Stimulated activated effector memory CD8-positive, alpha-beta T cell treated with anti-CD3 and anti-CD28 coated beads, Interleukin-12 subunit alpha, Interleukin-12 subunit beta, amount 100 ng/mL, for 72 hours (primary cell): ENCODE measurements around the gene PITX2.

Experiments
- ATAC-seq: fragments of 150-1000 bp; cut with Tn5 transposase; 2 replicates; pipeline ENCODE4 v1.10.0; 2021
- DNase-seq, 2 donors: peaks; one replicate each; pipeline ENCODE4 v3.0.0; 2021 to 2022; ENCODE audit warnings: low spot score in 2 of 2
- H3K27ac Mint-ChIP-seq: one replicate; pipeline ENCODE4 v1.8.0; 2022; ENCODE audit warnings: mild to moderate bottlenecking, mixed read lengths
- H3K36me3 Mint-ChIP-seq: one replicate; pipeline ENCODE4 v1.8.0; 2022; ENCODE audit warnings: mild to moderate bottlenecking, mixed read lengths
- H3K4me1 Mint-ChIP-seq: one replicate; pipeline ENCODE4 v1.8.0; 2022; ENCODE audit warnings: mixed read lengths
- H3K4me3 Mint-ChIP-seq: one replicate; pipeline ENCODE4 v1.8.0; 2022; ENCODE audit warnings: mild to moderate bottlenecking, mixed read lengths
- H3K9me3 Mint-ChIP-seq: one replicate; pipeline ENCODE4 v1.8.0; 2022; ENCODE audit warnings: mixed read lengths

The PITX2 gene

GRCh38 chr4:110622841-110623717, at the start of gene PITX2:
Gene PITX2 (minus strand): TSS chr4:110623077. CDS start chr4:110622460, 617 bp downstream.
- peak; percentile 87 for ATAC-seq
- Mint-ChIP-seq H3K4me3 (peak within 1 kb of the TSS; percentile 58), H3K27ac (no peak within 1 kb of the TSS), H3K9me3 (no peaks in the 10 kb centered on the region), H3K4me1 (peaks cover 40% of the 10 kb centered on the region), H3K36me3 (no peaks in the 10 kb centered on the region)
- DNase-seq = no peak

- Mint-ChIP-seq H3K4me3 (no peak overlapping the region), H3K27ac (no peak overlapping the region), H3K4me1 (no peaks in the 10 kb centered on the region), H3K36me3 (no peaks in the 10 kb centered on the region), H3K9me3 (peaks cover 3% of the 10 kb centered on the region)
- DNase-seq = no peak
- no peak for ATAC-seq
Measured at GRCh38 chr4:110671679-110672078, 48.8 kb upstream of the PITX2 start.

- Mint-ChIP-seq H3K9me3 (peaks cover 3% of the 10 kb centered on the region), H3K27ac (no peak overlapping the region), H3K4me1 (no peaks in the 10 kb centered on the region), H3K4me3 (no peak overlapping the region), H3K36me3 (no peaks in the 10 kb centered on the region)
- DNase-seq = no peak
- no peak for ATAC-seq
Measured at GRCh38 chr4:110669663-110670062, 46.8 kb upstream of the PITX2 start.

- no peak for ATAC-seq
- Mint-ChIP-seq H3K27ac (no peak overlapping the region), H3K4me1 (no peaks in the 10 kb centered on the region)
Measured at GRCh38 chr4:110668463-110669235, 45.8 kb upstream of the PITX2 start.

GRCh38 chr4:110667670-110668069, 44.8 kb upstream of the PITX2 start:
- Mint-ChIP-seq H3K4me3 (no peak overlapping the region), H3K9me3 (peaks cover 8% of the 10 kb centered on the region), H3K36me3 (no peaks in the 10 kb centered on the region), H3K27ac (no peak overlapping the region), H3K4me1 (no peaks in the 10 kb centered on the region)
- no peak for DNase-seq
- ATAC-seq = no peak

More at GRCh38 chr4:110668463-110669235, 45.8 kb upstream of the PITX2 start:
- no peak for DNase-seq
- Mint-ChIP-seq H3K9me3 (peaks cover 8% of the 10 kb centered on the region), H3K36me3 (no peaks in the 10 kb centered on the region), H3K4me3 (no peak overlapping the region)

GRCh38 chr4:110666030-110666429, 43.2 kb upstream of the PITX2 start:
- ATAC-seq = no peak
- no peaks in the 10 kb centered on the region for H3K36me3 Mint-ChIP-seq
- H3K4me3 Mint-ChIP-seq = no peak overlapping the region
- no peak overlapping the region for H3K27ac Mint-ChIP-seq
- peaks cover 5% of the 10 kb centered on the region for H3K9me3 Mint-ChIP-seq
- no peaks in the 10 kb centered on the region for H3K4me1 Mint-ChIP-seq
- no peak for DNase-seq

- ATAC-seq (no peak), DNase-seq (no peak)
- H3K4me1 Mint-ChIP-seq = no peaks in the 10 kb centered on the region
- H3K27ac Mint-ChIP-seq = no peak overlapping the region
- H3K4me3 Mint-ChIP-seq = no peak overlapping the region
- H3K9me3 Mint-ChIP-seq = peaks cover 5% of the 10 kb centered on the region
- no peaks in the 10 kb centered on the region for H3K36me3 Mint-ChIP-seq
Measured at GRCh38 chr4:110663738-110664444, 41.0 kb upstream of the PITX2 start.

GRCh38 chr4:110663206-110663605, 40.3 kb upstream of the PITX2 start:
- H3K9me3 Mint-ChIP-seq = peaks cover 5% of the 10 kb centered on the region
- ATAC-seq (no peak), DNase-seq (no peak)
- H3K4me3 Mint-ChIP-seq = no peak overlapping the region
- no peaks in the 10 kb centered on the region for H3K36me3 Mint-ChIP-seq
- no peak overlapping the region for H3K27ac Mint-ChIP-seq
- no peaks in the 10 kb centered on the region for H3K4me1 Mint-ChIP-seq

- no peak overlapping the region for H3K4me3 Mint-ChIP-seq
- no peaks in the 10 kb centered on the region for H3K4me1 Mint-ChIP-seq
- no peak overlapping the region for H3K27ac Mint-ChIP-seq
- ATAC-seq (no peak), DNase-seq (no peak)
- peaks cover 5% of the 10 kb centered on the region for H3K9me3 Mint-ChIP-seq
- no peaks in the 10 kb centered on the region for H3K36me3 Mint-ChIP-seq
Measured at GRCh38 chr4:110660755-110661154, 37.9 kb upstream of the PITX2 start.

GRCh38 chr4:110654254-110654635, 31.4 kb upstream of the PITX2 start:
- Mint-ChIP-seq H3K27ac (no peak overlapping the region), H3K4me3 (no peak overlapping the region), H3K36me3 (no peaks in the 10 kb centered on the region), H3K4me1 (no peaks in the 10 kb centered on the region), H3K9me3 (no peaks in the 10 kb centered on the region)
- ATAC-seq (no peak), DNase-seq (no peak)

GRCh38 chr4:110653321-110654253, 30.7 kb upstream of the PITX2 start:
- Mint-ChIP-seq H3K4me1 (no peaks in the 10 kb centered on the region), H3K4me3 (no peak overlapping the region), H3K36me3 (no peaks in the 10 kb centered on the region), H3K9me3 (no peaks in the 10 kb centered on the region), H3K27ac (no peak overlapping the region)
- no peak for DNase-seq
- no peak for ATAC-seq

- ATAC-seq (no peak), DNase-seq (no peak)
- no peak overlapping the region for H3K27ac Mint-ChIP-seq
- H3K36me3 Mint-ChIP-seq = no peaks in the 10 kb centered on the region
- no peaks in the 10 kb centered on the region for H3K4me1 Mint-ChIP-seq
- no peaks in the 10 kb centered on the region for H3K9me3 Mint-ChIP-seq
- H3K4me3 Mint-ChIP-seq = no peak overlapping the region
Measured at GRCh38 chr4:110644008-110644407, 21.1 kb upstream of the PITX2 start.

GRCh38 chr4:110643096-110643495, 20.2 kb upstream of the PITX2 start:
- H3K36me3 Mint-ChIP-seq = no peaks in the 10 kb centered on the region
- DNase-seq (no peak), ATAC-seq (no peak)
- H3K27ac Mint-ChIP-seq = no peak overlapping the region
- no peaks in the 10 kb centered on the region for H3K4me1 Mint-ChIP-seq
- H3K9me3 Mint-ChIP-seq = no peaks in the 10 kb centered on the region
- no peak overlapping the region for H3K4me3 Mint-ChIP-seq

- Mint-ChIP-seq H3K27ac (no peak overlapping the region), H3K9me3 (no peaks in the 10 kb centered on the region), H3K36me3 (no peaks in the 10 kb centered on the region), H3K4me3 (no peak overlapping the region), H3K4me1 (no peaks in the 10 kb centered on the region)
- DNase-seq (no peak), ATAC-seq (no peak)
Measured at GRCh38 chr4:110641218-110641617, 18.3 kb upstream of the PITX2 start.
